GM21786 (cell line): ENCODE data around the gene MTUS2.
"Not testable (repeated sequence)": the region's sequence is repeated elsewhere in the genome, so short reads cannot be mapped to it uniquely, and the experiment has no call there.

Experiments used
- ATAC-seq: cut with Tn5 transposase; IDR thresholded peaks from one replicate; pipeline ENCODE4 v1.9.1; 2021; ENCODE audit not compliant: unreplicated experiment

Gene MTUS2

GRCh38 chr13:29294821-29295220 lies 474.7 kb downstream of the MTUS2 start:
- ATAC-seq = no peak

GRCh38 chr13:29301027-29301426 lies 480.9 kb downstream of the MTUS2 start:
- ATAC-seq = no peak

DNA sequence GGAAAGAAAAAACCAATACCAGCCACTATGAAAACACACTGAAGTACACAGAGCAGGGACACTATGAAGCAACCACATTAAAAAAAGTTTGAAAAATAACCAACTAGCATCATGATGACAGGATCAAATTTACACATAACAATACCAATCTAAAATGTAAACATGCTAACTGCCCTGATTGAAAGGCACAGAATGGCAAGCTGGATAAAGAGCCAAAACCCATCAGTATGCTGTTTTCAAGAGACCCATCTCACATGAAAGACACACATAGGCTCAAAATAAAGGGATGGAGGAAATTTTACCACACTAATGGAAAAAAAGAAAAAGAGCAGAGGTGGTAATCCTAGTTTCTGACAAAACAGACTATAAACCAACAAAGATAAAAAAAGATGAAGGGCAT lies 484.0 kb downstream of the MTUS2 start:
- ATAC-seq = no peak

DNA sequence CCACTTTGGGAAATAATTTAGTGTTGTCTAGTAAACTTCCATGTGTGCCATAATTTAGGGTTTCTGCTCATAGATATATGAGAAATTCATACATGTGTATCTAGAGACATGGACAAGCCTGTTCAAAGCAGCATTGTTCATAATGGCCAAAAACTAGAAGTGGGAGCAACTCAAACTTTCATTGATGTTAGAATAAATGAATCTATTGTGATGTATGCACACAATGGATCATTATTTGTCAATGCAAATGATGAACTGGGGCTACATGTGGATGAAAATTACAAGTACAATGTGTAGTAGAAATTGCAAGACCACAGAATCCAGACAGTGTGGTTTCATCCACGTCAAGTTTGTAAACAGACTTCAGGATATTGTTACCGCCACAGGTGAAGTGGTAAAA lies 490.7 kb downstream of the MTUS2 start:
- ATAC-seq = no peak

- no peak for ATAC-seq
Observed at GRCh38 chr13:29315847-29316246, 495.7 kb downstream of the MTUS2 start.

- ATAC-seq = no peak
Observed at GRCh38 chr13:29317828-29318227, 497.7 kb downstream of the MTUS2 start.

DNA sequence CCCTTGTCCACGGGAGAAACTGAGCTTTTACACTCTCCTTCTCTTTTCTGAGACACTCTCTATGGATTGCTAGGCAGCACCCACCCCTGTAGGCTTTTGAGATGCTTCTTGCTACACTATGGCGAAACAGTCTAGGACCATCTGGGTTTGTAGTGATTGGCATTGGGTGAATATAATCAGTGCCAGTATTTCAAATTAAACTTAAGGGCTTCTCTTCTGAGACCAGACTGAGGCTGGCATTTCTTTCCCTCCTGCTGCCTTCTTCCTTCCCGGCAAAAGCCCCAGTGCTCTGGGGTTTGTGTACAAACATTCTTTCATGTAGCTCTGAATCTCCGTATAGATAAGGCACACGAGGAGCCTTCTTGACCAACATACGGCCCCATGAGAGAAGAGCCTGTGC lies 498.6 kb downstream of the MTUS2 start:
- no peak for ATAC-seq

DNA sequence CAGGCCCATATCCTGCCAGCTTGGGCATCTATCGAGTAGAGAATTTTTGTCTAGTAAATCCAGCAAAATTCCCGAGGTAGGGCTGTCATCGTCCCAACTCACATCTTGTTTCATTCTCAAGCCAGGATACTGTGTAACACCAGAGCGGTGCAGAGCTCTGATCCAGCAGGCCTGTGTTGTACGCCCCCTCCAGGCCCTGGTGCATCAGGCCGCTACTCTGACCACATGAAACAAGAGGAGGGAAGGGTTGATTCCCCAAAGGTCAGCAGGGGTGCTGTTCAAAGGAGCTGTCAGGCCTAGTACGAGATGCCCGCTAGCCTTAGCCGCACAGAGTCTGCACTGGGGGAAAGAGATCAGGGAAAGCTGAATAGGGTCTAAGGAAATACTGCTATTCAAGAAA lies 499.3 kb downstream of the MTUS2 start:
- ATAC-seq = no peak

GRCh38 chr13:29323954-29324353 lies 503.8 kb downstream of the MTUS2 start:
- no peak for ATAC-seq

- no peak for ATAC-seq
Observed at GRCh38 chr13:29324601-29325000, 504.5 kb downstream of the MTUS2 start.

DNA sequence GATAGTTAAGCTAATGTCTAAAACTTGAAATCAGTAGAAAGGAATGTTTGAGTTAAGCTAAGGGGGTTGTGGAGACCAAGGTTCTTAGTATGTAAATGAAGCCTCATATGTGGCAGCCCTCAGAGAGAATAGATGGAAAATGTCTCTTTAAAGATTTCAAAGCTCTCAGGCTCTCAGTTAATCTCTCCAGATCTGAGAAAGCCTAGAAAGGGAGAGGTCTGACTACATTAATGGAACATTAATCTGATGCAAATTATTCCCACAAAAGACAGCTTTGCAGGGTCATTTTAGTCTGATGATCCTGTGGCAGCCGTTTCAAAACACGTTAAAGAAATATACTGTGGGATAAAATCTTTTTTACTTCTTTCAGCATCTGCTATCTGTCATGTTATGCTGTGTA lies 508.4 kb downstream of the MTUS2 start:
- no peak for ATAC-seq

DNA sequence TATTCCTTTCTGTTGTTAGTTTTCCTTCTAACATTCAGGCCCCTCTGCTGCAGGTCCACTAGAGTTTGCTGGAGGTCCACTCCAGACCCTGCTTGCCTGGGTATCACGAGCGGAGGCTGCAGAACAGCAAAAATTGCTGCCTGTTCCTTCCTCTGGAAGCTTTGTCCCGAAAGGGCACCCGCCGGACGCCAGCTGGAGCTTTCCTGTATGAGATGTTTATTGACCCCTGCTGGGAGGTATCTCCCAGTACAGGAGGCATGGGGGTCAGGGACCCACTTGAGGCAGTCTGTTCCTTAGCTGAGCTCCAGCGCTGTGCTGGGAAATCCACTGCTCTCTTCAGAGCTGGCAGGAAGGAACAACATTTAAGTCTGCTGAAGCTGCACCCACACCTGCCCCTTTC lies 516.2 kb downstream of the MTUS2 start:
- no peak for ATAC-seq

DNA sequence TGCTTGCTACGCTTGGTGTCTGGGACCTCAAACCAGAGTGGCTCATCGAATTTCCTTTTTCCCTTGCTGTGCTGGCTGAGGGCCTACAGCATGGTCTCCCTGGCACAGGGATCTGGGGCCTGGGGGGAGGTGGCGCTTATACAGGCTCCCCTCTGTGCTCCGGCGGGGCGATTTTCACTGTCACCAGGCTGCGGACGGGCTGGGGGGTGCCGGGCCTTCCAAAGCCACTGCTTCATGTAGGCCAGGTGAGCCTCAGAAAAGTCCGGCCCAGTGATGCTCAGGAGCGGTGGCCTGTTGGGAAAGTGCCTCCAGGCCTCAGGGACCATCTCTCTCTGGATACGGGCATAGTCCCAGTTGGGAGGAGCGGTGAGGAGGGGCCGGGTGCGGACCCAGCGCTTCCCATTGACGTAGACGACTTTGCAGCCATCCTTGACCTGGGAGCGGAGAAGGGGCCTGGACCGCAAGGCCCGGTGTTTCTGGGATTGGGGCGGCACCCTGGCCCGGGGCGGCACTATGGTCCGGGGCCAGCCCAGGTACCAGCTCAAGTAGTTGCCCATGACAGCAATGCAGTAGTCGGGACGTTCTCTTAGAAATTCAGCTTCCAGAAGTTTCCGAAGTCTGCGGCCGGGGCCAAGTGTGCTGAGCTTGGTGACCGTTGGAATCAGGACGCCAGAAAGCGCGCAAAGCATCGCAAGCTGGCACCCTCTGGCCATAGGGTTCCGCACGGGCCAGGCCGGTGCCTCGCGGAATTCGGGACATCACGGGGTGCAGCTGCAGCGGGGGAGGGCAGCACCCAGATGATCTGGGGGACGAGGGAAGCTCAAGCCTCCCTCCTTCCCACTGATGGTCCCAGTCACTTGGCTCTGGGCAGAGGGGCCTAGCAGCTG lies 519.5 kb downstream of the MTUS2 start:
- ATAC-seq = no peak

- not testable (repeated sequence) for ATAC-seq
Observed at GRCh38 chr13:29345860-29346582, 525.9 kb downstream of the MTUS2 start.

GRCh38 chr13:29355029-29355428 lies 534.9 kb downstream of the MTUS2 start:
- ATAC-seq = no peak

DNA sequence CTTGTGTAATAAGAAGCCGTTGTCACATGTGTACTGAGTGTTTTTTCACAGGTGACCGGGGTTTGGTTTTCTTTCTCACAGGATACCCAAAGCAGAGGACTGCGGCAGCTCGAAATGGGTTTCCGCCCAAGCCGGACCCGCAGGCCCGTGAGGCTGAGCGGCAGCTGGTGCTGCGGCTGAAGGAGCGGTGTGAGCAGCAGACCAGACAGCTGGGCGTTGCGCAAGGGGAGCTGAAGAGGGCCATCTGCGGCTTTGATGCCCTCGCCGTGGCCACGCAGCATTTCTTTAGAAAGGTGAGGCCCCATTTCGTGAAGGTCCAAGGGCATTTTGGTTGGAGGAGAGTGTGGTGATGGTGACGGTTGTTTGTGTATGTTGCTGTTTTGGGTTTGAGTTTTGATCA lies 539.0 kb downstream of the MTUS2 start:
- ATAC-seq = no peak

- ATAC-seq = no peak
Observed at GRCh38 chr13:29361716-29362115, 541.6 kb downstream of the MTUS2 start.

DNA sequence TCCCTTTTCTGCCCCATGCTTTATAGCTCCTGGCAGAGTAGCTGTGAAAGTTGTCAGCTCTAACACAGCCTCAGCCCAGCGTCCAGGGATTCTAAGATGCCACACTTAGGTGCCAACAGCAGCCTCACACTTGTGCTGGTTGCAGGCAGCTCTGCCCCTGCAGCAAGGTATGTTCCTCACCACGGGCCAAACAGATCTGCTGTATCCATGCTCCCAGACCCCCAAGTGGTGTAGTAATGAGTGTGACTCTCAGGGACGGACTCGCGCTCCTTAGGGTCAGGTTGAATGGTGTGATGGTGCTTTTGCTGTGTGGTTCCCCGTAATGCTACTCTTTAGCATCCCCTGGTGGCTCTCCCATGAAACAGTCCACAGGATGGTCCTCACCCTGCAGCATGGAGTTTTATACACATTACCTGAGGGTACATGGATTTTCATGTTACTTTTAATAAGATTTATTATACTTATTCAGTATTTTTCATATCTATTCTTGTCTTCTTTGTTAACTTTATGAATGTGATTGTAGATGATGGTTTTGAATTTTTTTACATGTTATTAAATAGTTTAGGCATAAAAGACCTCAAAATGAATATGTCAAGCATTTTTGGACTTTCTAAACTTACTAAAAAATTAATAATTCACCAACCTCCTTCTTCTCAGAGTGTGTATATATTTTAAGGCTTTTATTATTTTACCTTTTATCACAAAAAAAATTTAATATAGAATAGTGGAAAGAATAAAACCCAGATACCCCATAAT lies 542.9 kb downstream of the MTUS2 start:
- peak; percentile 83 for ATAC-seq

DNA sequence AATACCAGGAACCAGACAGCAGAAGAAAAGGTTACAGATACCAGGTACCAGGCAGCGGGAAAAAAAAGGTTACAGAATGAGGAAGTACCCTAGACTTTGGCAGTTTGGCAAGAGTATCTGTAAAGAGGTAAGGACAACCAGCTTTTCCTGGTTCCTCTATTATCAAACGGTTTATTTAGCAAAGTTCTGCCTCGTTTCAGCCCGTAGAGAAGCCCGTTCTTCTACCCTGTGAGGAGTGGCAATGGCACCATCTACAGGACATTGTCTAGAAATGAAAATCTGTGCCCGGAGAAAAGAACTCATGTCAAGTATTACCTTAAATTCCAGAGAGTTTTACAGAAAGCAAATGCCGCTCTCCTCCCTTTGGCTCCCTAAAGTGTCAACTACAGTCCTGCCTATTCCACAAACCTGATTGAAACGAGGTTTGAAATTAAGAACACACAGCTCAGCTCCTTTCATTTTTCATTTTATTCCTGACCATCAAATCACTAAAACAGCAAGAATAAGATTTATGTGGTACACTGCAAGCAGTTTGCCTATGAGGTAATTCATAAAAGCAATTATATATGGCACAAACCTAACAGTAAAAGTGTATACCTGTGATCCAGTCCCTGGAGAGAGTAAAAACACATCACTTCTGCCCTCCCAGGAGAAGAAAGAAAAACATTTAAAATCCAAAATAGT lies 549.1 kb downstream of the MTUS2 start:
- ATAC-seq = no peak

- ATAC-seq = no peak
Observed at GRCh38 chr13:29379281-29379680, 559.1 kb downstream of the MTUS2 start.

DNA sequence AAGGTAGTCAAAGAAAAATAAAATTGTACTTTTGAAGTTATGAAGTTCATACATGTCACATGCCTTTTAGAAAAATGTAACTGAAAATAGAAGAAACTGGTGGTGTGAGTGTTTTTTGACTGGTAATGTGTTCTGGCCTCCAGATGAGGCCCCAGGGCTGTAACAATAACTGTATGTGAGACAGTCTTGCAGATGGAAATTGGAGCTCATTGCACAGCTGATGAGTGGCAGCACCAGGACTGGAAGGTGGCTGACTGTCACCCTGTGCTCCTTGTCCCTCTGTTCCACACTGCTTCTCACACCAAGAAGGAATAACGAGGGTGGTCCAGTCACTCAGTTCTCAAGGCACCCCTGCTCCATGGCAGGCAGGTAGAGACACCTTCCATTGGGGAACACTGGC lies 559.7 kb downstream of the MTUS2 start:
- no peak for ATAC-seq
